IPS DF 4.7 (cell line): ENCODE data around the gene RASGEF1C.

ENCODE experiments used
- DNase-seq: peaks from one replicate; pipeline ENCODE4 v3.0.0-alpha.2; 2013; ENCODE audit warnings: low spot score; ENCODE audit errors: extremely low read depth

Gene RASGEF1C

GRCh38 chr5:180160215-180160614, 48.8 kb downstream of the RASGEF1C start:
- no peak for DNase-seq

DNA sequence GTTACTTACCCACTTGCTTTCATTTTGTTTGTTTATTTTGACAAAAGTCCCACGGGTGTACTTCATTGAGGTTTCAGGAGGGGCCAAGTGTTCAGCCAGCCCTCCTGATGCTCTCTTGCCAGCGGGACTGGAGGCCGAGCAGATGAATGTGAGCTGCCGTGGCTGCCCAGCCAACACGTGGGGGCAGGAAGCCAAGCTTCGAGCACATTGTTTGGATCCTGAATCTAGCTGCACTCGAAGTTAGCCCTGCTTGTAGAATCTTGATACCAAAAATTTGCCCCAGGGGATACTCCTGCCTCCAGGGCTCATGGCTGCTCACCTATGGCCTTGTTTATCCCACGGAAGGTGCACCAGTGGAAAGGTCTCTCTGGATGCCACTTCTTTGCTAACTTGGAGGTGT, 49.3 kb downstream of the RASGEF1C start:
- DNase-seq = no peak

DNA sequence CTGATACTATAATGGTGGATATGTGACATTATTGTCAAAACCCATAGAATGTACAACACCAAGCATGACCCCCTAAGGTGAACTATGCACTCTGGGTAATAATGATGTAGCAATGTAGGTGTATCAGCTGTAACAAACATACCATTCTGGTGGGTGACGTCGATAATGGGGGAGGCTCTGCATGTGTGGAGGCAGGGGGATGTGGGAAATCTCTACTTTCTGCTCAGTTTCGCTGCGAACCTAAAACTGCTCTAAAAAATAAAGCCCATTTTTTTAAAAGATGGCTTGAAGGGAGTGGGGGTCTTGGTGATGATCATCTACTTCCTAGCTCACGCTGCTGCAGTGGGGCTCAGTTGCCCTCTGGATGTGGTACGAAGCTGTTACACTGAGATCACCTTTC, 51.1 kb downstream of the RASGEF1C start:
- DNase-seq = no peak

DNA sequence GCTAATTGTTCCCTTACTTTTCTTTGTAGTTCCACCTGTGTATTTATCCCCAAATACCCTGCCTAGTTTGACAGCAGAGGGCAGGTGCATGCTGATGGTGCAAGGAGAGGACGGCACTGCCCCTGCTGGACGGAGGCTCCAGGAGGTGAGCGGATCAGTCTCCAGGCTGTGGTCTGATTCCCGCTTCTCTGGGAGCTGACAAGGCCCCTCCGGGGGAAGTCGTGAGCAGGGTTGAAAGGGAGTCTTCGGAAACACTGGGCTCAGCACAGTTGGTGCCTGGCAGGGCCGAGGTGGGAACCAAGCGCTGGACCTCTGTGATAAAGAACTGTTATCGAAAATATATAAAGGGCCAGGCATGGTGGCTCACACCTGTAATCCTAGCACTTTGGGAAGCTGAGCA, 52.9 kb downstream of the RASGEF1C start:
- no peak for DNase-seq

DNA sequence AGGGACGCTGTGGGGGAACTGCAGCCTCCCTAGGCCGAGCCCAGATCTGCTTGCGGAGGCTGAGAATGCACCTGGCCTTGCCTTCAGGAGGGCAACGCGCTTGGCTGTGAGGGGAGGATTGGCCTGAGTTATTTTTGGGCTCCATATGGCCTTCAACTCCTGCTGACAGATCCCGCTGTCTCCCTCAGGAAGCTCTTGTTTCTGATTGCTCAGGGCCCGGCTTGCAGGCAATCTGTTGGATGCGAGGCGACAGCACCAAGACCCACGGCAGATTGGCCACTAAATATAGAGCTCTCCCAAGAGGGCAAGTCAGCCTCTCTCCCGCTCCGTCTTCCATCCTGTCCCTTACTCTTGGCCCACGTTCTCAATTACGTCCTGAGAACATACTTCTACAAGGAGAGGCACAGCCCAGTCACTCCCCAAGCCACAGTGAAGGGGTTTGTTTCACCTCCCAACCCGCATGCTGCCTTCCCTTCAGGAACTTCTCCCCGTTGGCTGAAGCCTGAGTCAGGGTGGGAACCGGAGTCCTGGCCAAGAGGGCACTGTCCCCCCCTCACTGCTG, 53.6 kb downstream of the RASGEF1C start:
- no peak for DNase-seq

DNA sequence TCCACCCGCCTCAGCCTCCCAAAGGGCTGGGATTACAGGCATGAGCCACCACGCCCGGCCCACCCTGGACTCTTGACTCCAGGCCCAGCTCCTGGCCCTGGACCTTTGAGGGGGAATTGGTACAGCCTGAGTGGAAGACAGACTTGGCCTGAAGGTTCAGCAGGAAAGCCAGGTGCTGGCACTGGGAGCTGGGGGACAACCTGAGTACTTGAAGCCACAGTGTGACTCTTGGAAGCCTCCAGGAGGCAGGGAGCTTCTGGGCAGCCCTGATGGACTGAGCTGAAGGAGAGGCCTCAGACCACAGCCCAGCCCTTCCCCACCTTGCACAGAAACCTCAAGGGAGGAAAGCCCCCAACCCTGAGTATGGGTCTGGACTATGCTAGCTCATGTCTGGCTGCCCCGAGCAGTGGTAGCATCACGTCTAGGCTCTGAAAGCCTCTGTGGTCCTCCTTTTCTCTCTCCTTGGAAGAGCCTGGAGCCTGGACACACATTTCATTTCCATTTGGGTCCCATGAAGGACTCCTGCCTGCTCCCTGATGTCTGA, 54.1 kb downstream of the RASGEF1C start:
- DNase-seq = no peak

GRCh38 chr5:180153991-180154390, 55.0 kb downstream of the RASGEF1C start:
- DNase-seq = no peak

DNA sequence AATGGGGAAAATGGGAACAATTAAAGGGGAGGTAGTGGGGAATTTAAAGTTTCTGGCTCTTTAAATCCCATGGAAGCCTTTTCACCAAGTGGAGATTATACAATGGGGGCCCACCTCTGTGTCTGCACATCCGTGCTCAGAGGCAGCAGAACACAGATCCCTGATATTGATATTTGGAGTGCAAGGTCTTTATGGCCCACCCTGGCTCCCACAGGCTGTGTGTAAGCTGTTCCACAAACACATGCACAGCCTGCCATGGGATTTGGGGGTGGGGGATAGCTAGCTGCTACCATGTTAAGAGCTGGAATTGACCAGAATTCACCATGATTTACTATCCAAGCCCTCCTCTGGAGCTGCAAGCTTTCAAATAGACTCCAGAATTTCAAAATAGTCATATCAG, 55.9 kb downstream of the RASGEF1C start:
- DNase-seq = no peak

DNA sequence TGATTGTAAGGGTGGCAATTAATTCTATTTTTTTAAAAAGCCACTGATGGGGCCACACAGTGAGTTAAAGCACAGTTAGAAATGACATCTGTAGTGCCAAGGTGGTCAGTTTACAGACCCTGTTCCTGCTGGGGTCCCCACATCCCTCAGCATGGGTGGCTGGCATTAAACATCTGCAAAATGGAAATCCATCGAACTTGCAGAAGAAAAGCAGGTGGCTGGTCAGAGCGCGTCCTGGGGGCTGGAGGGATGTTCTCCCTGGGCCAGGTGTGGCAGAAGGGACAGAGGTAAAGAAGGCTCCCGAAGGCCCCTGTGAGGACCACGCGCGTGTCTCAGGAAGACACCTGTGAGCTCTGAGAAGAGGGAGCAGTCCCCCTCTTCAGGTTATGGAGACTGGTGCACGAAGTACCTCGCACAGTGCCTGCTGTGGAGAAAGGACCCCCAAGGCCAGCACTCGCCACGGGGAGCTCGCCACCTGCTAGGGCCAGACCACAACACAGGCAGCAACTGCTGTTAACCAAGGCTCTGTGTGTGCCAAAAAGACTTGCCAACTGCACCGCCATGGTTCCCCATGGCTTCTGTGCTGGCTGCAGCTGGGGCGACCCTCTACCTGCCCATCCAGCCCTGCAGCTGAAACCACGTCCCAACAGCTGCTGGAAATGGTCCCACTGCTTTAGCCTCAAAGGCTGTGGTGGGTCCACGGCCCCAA, 65.2 kb downstream of the RASGEF1C start:
- no peak for DNase-seq

GRCh38 chr5:180142824-180143610, 66.0 kb downstream of the RASGEF1C start:
- DNase-seq = no peak

- DNase-seq = no peak
These were observed 66.8 kb downstream of the RASGEF1C start for GRCh38 chr5:180142021-180142765.

DNA sequence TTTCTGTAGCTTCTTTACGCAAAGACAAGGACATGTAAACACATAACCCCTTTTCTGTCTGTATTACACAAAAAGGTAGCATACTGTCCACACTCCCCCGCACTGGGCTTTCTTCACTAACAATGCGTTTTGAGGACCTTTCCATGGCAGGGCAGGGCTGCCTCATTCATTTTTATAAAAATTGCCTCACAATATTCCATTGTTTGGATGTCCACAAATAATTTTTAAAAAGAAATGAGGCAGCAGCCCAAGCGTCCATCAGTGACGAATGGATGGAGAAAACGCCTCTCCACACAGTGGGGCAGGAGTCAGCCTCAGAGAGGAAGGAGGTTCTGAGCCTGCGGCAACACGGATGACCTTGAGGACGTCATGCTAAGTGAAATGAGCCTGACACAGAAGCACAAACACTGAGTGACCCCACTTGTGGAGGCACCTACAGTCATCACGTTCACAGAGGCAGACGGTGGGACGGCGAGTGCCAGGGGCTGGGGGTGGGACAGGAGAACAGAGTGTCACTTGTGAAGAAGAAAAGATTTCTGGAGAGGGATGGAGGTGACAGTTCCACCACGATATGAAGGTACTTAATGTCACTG, 67.8 kb downstream of the RASGEF1C start:
- no peak for DNase-seq

GRCh38 chr5:180140571-180140970, 68.4 kb downstream of the RASGEF1C start:
- DNase-seq = no peak

- no peak for DNase-seq
These were observed 68.9 kb downstream of the RASGEF1C start for GRCh38 chr5:180140079-180140554.

GRCh38 chr5:180139731-180140055, 69.3 kb downstream of the RASGEF1C start:
- no peak for DNase-seq

DNA sequence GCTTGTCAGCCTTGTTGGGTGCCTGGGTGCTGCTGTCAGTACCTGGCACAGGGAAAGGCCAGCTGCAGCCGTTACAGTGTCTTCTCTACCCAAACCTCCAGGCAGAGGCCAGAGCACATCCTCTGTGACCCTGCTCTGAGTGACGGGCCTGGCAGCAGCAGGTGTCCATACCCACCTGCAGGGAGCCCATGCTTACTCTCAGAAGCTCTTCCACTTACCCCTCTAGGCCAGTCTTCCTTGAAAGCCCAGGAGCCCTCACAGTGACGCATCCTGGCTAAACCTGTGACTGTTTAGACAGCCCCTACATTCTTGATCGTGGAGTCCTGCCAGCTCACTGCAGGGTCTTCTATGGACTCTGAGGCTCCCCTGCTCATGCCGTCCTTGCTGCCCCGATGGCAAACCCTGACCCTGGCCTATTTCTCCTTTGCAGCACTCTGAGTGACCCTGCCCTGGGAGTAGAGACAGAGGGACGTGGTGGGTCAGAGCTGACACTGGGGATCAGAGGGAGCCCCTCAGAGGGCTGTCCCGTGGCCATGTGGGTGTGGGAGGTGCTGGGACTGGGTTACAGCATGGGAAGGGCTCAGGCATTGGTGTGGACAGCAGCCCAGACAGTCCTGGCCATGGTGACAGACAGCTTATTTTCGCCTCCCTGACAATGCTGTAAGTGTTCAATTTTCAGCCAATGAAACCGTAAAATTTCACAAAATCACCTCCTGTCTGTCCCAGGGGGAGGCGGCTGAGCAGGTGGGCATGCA, 69.9 kb downstream of the RASGEF1C start:
- DNase-seq = no peak

DNA sequence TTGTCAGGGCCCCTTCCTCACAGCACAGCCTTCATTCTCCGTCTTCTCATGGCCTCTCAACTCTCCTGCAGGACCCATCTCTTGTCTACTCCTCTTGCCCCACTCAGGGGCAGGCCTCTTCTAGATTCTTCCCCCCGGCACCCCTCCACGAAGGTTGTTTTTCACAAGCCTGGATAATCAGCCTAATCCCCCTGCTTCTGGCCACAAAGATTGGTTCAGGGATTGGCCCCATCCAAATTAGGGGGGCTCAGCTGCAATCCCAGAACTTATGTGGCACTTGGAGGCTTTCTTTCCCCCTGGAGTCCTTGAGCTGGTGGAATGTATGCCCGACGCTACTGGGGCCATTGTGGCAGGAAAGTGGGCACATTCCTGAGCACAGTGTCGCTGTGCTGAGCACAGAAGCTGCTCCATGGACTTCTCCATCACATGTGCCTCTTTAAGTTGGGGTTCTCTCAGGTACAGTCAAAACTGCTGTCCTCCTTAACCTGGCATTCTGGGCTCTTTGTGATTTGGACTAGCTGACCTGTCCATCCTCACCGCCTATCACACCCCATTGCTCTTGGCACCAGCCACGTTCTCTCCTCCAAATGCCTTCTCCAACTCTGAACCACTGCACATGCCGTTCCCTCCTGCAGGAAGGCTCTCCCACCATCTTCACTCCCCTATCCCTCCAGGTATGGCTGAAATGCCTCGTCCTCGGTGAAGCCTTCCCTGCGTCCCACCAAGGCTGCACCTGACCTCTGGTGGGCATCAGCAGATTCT, 70.6 kb downstream of the RASGEF1C start:
- DNase-seq = no peak

DNA sequence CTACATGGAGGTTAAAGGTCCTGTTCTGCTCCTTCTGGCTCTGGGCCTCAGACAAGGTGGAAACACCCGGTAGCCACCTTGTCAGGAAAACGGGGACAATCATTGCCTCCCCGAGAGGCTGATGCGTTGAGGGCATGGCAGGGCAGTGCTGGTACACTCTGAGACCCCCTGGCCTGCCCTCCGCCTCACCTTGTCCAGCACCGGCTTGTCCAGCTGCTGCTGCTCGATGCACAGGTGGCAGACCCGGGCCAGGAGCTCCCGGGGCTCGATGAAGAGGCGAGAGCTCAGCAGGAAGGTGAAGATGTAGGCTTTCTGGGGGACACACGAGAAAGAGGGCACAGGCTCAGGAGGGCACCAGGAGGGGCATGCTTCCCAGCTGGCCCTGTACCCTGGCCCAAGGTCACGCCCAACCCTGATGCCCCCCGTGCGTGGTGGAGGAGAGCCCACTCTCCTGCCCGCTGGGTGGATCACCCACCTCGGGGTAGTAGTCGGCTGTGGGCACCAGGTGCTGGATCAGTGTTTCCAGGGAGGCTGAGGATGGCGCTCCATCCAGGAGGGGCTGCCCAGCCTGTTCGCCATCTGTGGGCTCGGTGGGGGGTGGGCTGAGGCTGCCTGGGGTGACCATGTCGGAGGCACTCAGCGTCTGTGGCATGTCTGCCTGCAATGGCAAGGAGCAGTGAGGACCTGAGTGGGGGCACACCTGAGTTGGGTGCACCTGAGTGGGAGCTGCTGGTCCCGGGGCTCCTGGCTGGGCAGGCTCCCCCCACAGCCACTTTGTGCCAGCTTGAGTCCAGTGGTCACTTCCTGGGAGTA, 71.4 kb downstream of the RASGEF1C start:
- DNase-seq = no peak
